GM18526 (cell line): ENCODE results near the gene ABCC12.

ENCODE experiments used
- POLR2A ChIP-seq: IDR thresholded peaks from 3 replicates; pipeline ENCODE4 v1.6.1; 2011; ENCODE audit not compliant: insufficient read length; ENCODE audit errors: extremely low read depth

ABCC12 gene

DNA sequence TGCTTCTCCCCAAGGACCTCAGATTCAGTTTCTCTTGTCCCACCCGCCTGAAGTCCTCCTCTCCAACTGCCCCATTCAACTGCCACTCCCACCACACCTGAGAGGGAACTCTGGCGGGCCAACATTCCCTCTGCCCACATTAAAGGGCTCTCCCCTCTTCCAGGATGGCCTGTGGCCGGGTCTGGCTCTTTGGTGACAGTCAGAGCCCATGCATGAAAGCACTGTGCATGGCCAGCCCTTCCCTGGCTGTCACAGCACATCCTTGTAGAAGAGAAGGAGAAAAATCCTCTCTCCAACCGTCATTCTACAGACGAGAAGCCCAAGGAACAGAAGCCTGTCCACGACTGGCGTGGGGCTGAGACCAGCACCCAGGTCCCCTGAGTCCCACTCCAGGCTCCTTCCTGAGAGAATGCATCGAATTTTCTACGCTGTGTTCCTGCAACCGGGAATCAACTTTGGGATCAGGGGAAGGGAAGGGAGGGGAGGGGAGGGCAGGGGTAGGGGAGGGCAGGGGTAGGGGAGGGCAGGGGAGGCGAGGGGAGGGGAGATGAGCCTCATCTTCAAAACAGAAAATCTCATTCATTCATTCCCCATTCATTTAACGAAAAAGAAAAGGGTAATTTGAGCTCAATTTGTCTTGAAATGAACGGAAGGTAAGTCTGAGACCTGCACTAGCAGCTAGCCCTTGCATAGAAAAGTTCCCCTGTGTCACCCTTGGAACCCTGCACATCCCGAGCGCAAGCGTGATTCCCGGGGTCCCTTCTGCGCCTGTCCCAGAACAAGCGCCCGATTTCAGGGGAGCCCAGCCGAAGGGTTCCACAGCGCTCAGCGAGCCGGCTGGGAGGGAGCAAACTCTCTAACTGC, at the start of gene ABCC12:
ABCC12 (minus strand) TSS at position 68 of the 864 bp plus-strand sequence. CDS start 9,569 bp downstream, outside the sequence.
- no peak for TF ChIP-seq POLR2A

DNA sequence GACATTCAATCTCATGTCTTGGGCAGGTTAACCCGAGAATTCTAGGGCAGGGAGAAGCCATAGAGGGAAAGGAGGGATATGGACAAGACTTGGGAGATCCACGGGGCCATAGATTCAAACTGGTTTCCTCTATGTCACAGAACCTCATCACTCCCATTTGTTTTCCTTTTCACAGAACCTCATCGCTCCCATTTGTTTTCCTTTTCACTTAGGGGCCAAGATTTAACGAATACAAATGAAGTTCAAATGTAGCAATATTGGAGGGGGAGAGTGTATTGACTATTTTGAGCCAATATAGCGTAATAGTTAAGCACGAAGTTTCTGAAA, 49.0 kb upstream of the ABCC12 start:
- no peak for TF ChIP-seq POLR2A

DNA sequence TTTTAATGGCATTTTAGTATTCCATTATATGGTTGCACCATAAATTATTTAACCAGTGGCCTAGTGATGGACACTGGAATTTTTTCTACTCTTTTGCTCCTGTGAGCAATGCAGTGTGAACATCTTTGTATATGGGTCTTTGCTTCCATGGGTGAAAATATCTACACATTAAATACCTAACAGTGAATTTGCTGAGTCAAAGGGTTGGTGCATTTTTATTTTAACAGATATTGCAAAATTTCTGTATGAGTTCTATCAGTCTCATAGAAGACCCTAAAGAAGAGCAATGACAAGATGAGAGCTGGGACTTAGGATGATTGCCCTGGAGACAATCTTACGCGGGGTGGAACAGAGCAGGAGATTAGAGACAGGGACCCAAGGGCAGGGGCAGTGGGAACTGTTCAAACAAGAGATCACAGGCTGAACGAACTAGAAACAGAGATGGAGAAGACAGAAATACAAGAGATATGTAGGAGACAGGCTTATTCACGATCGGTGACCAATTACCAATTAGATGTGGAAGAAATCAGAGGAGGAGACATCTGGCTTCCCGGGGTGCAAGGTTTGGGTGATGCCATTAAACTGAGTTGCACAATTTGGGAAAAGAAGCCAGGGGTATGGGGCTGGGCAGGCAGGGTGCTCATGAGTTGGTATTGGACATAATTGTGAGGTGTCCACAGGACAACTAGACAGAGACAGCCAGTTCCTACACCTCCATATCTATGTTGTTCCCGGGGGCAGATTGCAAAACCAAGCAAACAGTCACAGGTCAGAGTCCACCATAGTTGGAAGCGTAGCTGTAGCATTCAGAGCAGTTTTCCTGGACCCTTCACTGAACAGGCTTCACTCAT, 48.4 kb upstream of the ABCC12 start:
- no peak for TF ChIP-seq POLR2A

DNA sequence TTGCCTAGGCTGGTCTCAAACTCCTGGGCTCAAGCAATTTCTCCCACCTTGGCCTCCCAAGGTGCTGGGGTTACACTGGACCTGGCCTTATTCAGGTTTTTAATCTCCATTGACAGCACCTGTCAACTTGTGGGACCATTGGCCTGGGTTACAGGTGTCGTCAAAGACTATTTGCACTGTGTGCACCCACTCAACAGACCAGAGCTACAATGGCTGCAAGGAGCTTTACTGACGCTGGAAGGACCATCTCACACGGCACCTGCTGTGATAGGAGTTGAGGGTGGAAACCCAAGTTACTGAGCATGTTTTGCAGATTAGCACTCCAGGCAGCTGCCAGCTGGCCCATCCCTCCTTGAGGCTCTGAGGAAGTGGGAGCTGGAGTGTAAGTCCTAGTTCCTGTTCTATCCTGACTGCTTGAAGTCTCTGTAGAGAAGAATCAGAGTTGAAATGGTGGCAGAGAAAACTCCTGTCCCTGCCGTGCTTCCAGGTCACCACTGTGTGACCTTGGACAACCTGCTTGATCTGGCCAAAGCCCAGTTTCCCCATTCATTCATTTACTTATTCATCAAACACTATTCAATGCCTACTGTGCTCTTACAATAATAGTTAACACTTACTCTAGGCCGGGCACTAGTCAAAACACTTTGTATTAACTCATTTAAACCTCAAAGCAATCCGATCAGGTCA, 45.9 kb upstream of the ABCC12 start:
- TF ChIP-seq POLR2A = no peak

DNA sequence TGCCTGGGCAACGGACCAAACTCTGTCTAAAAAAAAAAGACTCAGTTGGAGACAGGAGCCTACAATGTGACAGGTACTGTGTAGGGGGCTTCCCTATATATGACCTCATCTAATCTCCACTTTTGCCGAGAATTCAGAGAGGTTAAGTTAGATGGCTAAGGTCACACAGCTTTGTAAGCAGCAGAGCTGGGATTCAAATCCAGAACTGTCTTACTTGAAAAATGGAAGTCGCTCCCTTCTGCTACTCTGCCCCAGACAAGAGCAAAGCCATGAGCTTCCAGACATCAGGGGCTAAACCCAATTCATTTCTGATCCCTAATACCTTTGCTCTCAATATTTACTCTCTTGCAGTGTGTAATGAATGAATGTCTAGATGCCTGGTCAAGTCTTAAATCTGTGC, 41.5 kb upstream of the ABCC12 start:
- no peak for TF ChIP-seq POLR2A

DNA sequence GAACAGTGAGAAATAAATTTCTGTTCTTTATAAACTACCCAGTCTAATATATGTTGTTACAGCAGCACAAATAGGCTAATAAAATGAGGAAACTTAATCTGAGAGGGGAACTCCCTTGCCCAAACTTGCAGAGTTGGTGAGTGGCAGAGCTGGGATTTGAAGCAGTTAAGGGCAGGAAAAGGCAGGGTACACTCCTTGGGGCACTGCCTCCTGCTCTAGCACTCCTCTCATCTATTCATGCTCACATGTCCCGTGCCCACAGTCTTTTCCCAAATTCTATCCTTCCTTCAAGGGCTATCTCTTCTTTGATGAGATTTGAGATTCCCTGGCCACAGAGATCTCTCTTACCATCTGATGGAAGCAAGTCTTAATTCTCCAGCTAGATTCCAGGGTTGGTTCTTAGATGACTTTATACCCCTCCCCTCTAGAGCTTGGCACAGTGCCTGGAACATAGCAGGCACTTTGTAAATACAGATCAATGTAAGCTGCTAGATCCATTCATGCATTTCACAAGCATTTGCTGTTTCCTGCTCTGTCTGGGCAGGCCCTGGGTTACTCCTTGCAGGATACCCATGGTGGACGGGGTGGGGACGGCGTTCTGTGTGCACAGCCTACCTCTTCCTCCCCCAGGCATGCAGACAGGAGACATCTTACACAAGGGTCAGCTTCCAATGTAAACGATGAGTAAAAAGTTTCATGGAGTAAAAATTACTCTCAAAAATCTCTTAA, 39.2 kb upstream of the ABCC12 start:
- no peak for TF ChIP-seq POLR2A

DNA sequence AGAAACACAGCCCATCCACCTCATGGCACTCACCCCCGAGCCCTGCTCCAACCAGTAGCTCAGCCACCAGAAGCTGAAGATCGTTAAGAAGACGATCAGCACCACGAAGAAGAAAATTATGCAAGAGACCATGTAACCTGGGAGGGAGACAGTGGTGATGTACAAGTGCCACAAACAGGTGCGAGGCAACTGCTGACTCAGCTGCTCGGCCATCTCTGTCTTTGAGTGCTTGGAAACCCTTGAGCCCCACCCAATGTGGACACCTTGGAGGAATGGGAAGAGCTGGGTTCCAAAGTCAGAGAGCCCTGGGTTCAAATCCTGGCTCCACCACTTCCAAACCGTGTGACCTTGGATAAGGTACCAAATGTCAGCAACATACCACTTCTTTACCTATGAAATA, 38.1 kb upstream of the ABCC12 start:
- no peak for TF ChIP-seq POLR2A

DNA sequence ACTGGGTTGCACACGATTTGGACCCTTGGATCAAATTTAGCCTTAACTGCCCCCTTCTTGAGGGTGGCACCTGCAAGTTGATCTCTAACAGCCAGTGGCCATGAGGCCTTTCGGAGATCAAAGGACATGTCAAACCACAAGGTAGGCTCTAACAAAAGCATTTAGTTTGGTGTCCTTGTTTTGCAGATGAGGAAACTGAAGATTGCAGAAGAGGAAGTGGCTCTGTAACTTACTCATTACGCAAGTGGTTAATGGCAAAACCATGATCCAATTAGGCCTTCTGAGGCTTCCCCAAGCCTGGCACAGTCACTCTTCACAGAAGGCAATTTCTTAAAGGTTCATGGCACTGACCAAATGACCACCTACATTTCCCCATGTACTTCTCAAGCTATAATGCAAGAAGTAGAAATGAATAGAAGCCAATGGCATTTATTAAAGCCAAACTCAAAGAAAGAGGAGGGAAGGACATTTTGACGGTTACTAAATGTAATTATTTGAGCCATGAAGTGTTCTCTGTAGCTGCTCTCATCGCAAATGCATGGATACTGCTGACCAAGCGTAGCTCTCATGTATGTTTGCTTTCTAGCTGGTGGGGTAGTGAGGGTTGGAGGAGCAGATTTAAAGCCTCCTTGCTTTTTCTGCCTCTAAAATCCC, 32.8 kb upstream of the ABCC12 start:
- TF ChIP-seq POLR2A = no peak

DNA sequence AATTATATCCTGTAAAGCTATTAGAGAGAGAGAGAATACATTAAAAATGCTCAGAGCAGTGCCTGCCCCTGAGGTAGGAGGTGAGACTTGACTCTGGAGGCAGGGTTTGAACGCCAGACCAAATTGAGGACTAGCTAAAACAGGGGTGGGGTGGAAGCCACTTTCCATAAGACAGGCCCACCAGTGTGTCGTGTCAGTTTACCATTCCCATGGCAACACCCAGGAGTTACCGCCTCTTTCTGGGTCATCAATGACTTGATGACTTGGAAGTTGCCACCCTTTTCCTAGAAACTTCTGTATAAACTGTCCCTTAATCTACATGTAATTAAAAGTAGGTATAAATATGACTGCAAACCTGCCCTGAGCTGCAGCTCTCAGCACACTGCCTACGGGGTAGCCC, 32.0 kb upstream of the ABCC12 start:
- TF ChIP-seq POLR2A = no peak

DNA sequence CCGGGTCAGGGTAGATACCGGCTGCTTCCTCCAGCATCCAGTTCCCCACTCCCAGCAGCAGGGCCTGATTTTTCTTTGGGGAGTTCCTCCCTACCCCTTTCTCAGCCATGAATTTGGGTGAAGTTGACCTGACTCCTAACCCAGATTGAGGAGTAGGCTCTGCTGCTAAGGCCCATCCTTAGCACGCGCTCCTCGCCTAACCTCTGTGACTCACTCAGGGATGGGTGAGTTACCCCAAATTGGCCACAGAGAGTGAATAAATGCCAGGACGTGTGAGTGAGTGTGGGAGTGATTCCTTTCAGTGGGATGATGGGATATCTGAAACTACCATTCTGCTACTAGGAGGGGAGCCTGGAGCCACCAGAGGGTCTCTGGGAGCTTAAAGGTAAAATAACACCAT, 28.9 kb upstream of the ABCC12 start:
- no peak for TF ChIP-seq POLR2A

DNA sequence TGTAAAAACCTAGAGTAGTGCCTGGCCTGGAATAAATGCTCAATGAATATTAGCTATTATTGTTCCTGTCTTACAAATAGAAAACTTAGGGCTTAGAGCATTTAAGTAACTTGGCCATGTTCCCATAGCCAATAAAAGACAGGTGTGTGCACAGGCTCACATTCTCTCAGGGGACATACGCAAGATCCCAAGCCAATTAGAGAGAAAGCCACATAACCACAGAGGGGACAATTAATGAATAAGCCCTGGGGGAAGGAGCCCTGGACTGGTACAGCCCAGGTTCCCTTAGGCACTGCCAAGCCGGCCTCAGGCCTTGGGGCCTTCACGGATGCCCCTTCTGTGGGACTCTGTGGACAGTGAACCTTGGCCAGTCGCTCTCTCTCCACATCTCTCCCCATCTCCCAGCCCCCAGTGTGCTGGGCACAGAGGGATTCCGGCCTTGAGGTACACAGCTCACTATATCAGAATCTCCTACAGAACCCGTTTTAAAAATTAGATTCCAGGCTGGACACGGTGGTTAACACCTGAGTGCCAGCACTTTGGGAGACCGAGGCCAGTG, 27.3 kb upstream of the ABCC12 start:
- no peak for TF ChIP-seq POLR2A

DNA sequence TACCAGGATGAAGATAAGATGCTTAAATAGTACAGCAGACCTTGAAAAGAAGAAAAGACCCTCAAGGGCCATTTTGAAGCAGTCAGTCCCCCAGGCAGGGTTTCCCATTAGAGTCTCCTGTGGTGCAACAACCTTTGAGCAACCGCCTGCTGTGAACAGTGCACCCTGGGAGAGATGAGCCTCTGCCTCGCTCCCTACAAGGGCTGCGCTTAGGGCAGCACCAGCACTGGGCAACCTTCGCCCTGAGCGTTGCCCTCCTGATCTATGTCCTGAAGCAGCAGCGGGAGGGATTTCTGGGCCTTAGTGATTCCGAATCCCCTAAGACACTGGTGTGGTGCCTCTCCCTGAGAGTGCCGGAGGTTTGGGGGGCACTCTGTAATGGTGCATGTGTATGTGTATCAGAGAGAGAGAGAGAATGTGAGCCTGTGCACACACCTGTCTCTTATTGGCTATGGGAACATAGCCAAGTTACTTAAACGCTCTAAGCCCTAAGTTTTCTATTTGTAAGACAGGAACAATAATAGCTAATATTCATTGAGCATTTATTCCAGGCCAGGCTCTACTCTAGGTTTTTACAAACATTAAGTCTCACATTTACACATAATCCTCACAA, 25.2 kb upstream of the ABCC12 start:
- no peak for TF ChIP-seq POLR2A

DNA sequence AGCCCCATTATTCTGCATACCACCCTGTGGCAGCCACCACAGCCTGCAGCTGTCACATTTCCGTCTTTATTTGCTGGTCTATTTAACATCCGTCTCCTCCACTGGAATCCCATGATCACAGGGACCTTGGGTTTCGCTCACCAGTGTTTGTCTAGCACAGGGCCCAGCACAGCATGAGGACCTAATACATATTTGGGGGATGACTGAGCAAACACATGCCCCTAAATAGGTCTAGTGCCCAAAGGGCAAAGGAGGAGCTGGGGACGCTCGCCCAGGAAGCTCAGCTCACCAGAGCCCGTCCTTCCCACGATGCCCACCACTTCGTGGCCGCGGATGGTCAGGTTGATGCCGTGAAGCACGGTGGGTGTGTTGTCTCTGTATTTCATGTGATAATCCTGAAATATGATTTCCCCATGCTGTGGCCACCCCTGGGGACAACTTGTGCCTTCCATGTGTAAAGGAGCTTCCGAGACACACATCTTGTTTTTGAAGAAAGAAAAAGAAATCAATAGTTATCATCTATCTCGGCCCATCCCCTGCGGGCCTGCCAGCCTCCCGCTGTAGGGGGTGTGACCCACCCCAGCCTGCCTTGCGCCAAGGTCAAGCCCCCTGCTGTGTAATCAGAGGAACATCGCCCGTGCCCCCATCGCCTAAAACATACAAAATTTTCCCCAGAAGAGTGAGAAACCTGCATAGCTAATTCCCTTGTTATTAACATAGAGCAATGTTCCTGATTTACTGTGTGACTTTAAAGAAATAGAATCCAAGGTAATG, 21.0 kb upstream of the ABCC12 start:
- TF ChIP-seq POLR2A = no peak
